ENCODE results near the gene CHST15. TPM values are rescaled to one million over a fixed set of nuclear protein-coding genes. Genes with fewer than 3 reads are reported as not detected.

CHST15 gene
- total RNA-seq, 2 experiments from 2014 or later = 0.12 to 0.25 TPM

- Mint-ChIP-seq H3K36me3 (no peaks in the 10 kb centered on the region), H3K4me1 (peaks cover 7% of the 10 kb centered on the region), H3K4me3 (no peak overlapping the region), H3K27ac (no peak overlapping the region), H3K9me3 (no peaks in the 10 kb centered on the region), H3K27me3 (no peaks in the 10 kb centered on the region)
- DNase-seq = no peak
These were observed 60.2 kb downstream of the CHST15 start for GRCh38 chr10:124032971-124033886.

GRCh38 chr10:124032087-124032935 lies 61.1 kb downstream of the CHST15 start:
- Mint-ChIP-seq H3K36me3 (no peaks in the 10 kb centered on the region), H3K27ac (no peak overlapping the region)

GRCh38 chr10:124030492-124031110 lies 62.8 kb downstream of the CHST15 start:
- Mint-ChIP-seq H3K27me3 (no peaks in the 10 kb centered on the region), H3K36me3 (no peaks in the 10 kb centered on the region), H3K4me3 (no peak overlapping the region), H3K4me1 (peaks cover 2% of the 10 kb centered on the region), H3K9me3 (no peaks in the 10 kb centered on the region), H3K27ac (no peak overlapping the region)
- DNase-seq = no peak

More at GRCh38 chr10:124032087-124032935, 61.1 kb downstream of the CHST15 start:
- DNase-seq = no peak
- Mint-ChIP-seq H3K4me1 (peaks cover 7% of the 10 kb centered on the region), H3K9me3 (no peaks in the 10 kb centered on the region), H3K27me3 (no peaks in the 10 kb centered on the region), H3K4me3 (no peak overlapping the region)

- Mint-ChIP-seq H3K27ac (no peak overlapping the region), H3K27me3 (no peaks in the 10 kb centered on the region), H3K4me1 (no peaks in the 10 kb centered on the region), H3K9me3 (no peaks in the 10 kb centered on the region), H3K36me3 (no peaks in the 10 kb centered on the region), H3K4me3 (no peak overlapping the region)
- no peak for DNase-seq
These were observed 63.3 kb downstream of the CHST15 start for GRCh38 chr10:124030061-124030460.

- Mint-ChIP-seq H3K9me3 (no peaks in the 10 kb centered on the region), H3K4me3 (no peak overlapping the region), H3K36me3 (no peaks in the 10 kb centered on the region), H3K4me1 (no peaks in the 10 kb centered on the region), H3K27ac (no peak overlapping the region), H3K27me3 (no peaks in the 10 kb centered on the region)
- no peak for DNase-seq
These were observed 63.8 kb downstream of the CHST15 start for GRCh38 chr10:124029559-124029958.

GRCh38 chr10:124028700-124029480 lies 64.5 kb downstream of the CHST15 start:
- Mint-ChIP-seq H3K27me3 (no peaks in the 10 kb centered on the region), H3K9me3 (no peaks in the 10 kb centered on the region), H3K27ac (no peak overlapping the region), H3K4me1 (no peaks in the 10 kb centered on the region), H3K36me3 (no peaks in the 10 kb centered on the region), H3K4me3 (no peak overlapping the region)
- no peak for DNase-seq

- no peaks in the 10 kb centered on the region for H3K36me3 Mint-ChIP-seq
- H3K9me3 Mint-ChIP-seq = no peaks in the 10 kb centered on the region
- no peaks in the 10 kb centered on the region for H3K4me1 Mint-ChIP-seq
- no peak overlapping the region for H3K4me3 Mint-ChIP-seq
- H3K27me3 Mint-ChIP-seq = peaks cover 3% of the 10 kb centered on the region
- no peak for DNase-seq
- H3K27ac Mint-ChIP-seq = no peak overlapping the region
These were observed 65.7 kb downstream of the CHST15 start for GRCh38 chr10:124027651-124028050.

GRCh38 chr10:124027031-124027611 lies 66.3 kb downstream of the CHST15 start:
- no peaks in the 10 kb centered on the region for H3K4me1 Mint-ChIP-seq
- no peaks in the 10 kb centered on the region for H3K9me3 Mint-ChIP-seq
- no peak for DNase-seq
- no peak overlapping the region for H3K27ac Mint-ChIP-seq
- no peaks in the 10 kb centered on the region for H3K36me3 Mint-ChIP-seq
- peaks cover 3% of the 10 kb centered on the region for H3K27me3 Mint-ChIP-seq
- H3K4me3 Mint-ChIP-seq = no peak overlapping the region

- H3K4me3 Mint-ChIP-seq = no peak overlapping the region
- no peak overlapping the region for H3K27ac Mint-ChIP-seq
- no peak for DNase-seq
- peaks cover 3% of the 10 kb centered on the region for H3K27me3 Mint-ChIP-seq
- no peaks in the 10 kb centered on the region for H3K9me3 Mint-ChIP-seq
- no peaks in the 10 kb centered on the region for H3K36me3 Mint-ChIP-seq
- no peaks in the 10 kb centered on the region for H3K4me1 Mint-ChIP-seq
These were observed 66.8 kb downstream of the CHST15 start for GRCh38 chr10:124026589-124026939.

GRCh38 chr10:124025660-124026588 lies 67.5 kb downstream of the CHST15 start:
- no peaks in the 10 kb centered on the region for H3K36me3 Mint-ChIP-seq
- peaks cover 6% of the 10 kb centered on the region for H3K27me3 Mint-ChIP-seq
- no peak overlapping the region for H3K27ac Mint-ChIP-seq
- H3K4me3 Mint-ChIP-seq = no peak overlapping the region
- no peaks in the 10 kb centered on the region for H3K4me1 Mint-ChIP-seq
- no peaks in the 10 kb centered on the region for H3K9me3 Mint-ChIP-seq
- no peak for DNase-seq

GRCh38 chr10:124025152-124025551 lies 68.2 kb downstream of the CHST15 start:
- H3K4me3 Mint-ChIP-seq = no peak overlapping the region
- H3K36me3 Mint-ChIP-seq = no peaks in the 10 kb centered on the region
- H3K4me1 Mint-ChIP-seq = no peaks in the 10 kb centered on the region
- DNase-seq = no peak
- no peak overlapping the region for H3K27ac Mint-ChIP-seq
- H3K9me3 Mint-ChIP-seq = no peaks in the 10 kb centered on the region
- H3K27me3 Mint-ChIP-seq = peaks cover 6% of the 10 kb centered on the region

GRCh38 chr10:124022066-124022465 lies 71.3 kb downstream of the CHST15 start:
- Mint-ChIP-seq H3K27ac (no peak overlapping the region), H3K27me3 (peaks cover 6% of the 10 kb centered on the region), H3K4me1 (no peaks in the 10 kb centered on the region), H3K4me3 (no peak overlapping the region), H3K9me3 (no peaks in the 10 kb centered on the region), H3K36me3 (no peaks in the 10 kb centered on the region)
- no peak for DNase-seq

GRCh38 chr10:124020981-124021815 lies 72.2 kb downstream of the CHST15 start:
- no peak overlapping the region for H3K4me3 Mint-ChIP-seq
- H3K27me3 Mint-ChIP-seq = peaks cover 6% of the 10 kb centered on the region
- H3K9me3 Mint-ChIP-seq = no peaks in the 10 kb centered on the region
- no peaks in the 10 kb centered on the region for H3K4me1 Mint-ChIP-seq
- no peak for DNase-seq
- no peak overlapping the region for H3K27ac Mint-ChIP-seq
- H3K36me3 Mint-ChIP-seq = no peaks in the 10 kb centered on the region
